COLO668 (cell line): ENCODE results near the gene ARSA.

Experiments used
- DNase-seq: peaks from one replicate; lab custom pipeline; 2025; ENCODE audit not compliant: unreplicated experiment; lab: John Stamatoyannopoulos, UW

Gene ARSA

GRCh38 chr22:50582493-50583293, 45.3 kb downstream of the ARSA start, which contains the start of gene CHKB:
Gene CHKB (minus strand): TSS chr22:50582849. CDS start chr22:50582781, 68 bp downstream.
- peak; percentile 99 for DNase-seq

- DNase-seq = peak; percentile 75
Measured at GRCh38 chr22:50581950-50582492, 45.9 kb downstream of the ARSA start.

- DNase-seq = no peak
Measured at GRCh38 chr22:50581031-50581949, 46.7 kb downstream of the ARSA start.

- DNase-seq = no peak
Measured at GRCh38 chr22:50579752-50580151, 48.2 kb downstream of the ARSA start.

GRCh38 chr22:50578776-50579310, 49.1 kb downstream of the ARSA start:
- no peak for DNase-seq

- no peak for DNase-seq
Measured at GRCh38 chr22:50577987-50578775, 49.8 kb downstream of the ARSA start, which contains the start of gene CPT1B. Gene CPT1B (minus strand): TSS chr22:50578427. CDS start chr22:50577915, 512 bp downstream.

- DNase-seq = no peak
Measured at GRCh38 chr22:50577697-50577986, 50.3 kb downstream of the ARSA start.

- DNase-seq = no peak
Measured at GRCh38 chr22:50576806-50577696, 50.9 kb downstream of the ARSA start.

- DNase-seq = peak; percentile 26
Measured at GRCh38 chr22:50576070-50576469, 51.9 kb downstream of the ARSA start.

GRCh38 chr22:50575426-50575941, 52.5 kb downstream of the ARSA start:
- no peak for DNase-seq
